ENCODE data around the gene GC. TPM values are rescaled to one million over a fixed set of nuclear protein-coding genes. Genes with fewer than 3 reads are reported as not detected.

Gene GC
- total RNA-seq (2021; fragmentation: NEBNext Ultra II Directional; extraction: Animal tissue kit (Norgen Biotek cat#: 25700)), result 0.34 TPM in 1 of 2 replicates, not detected in the other
- 0.09 and 0.11 TPM in 2 replicates for polyA plus RNA-seq (2011; rRNA removed)
- polyA plus RNA-seq (2011; cell fraction: cytosol; rRNA removed), result 0.16 TPM
- 0.11 TPM for polyA plus RNA-seq (2011; cell fraction: nucleus; rRNA removed)
- polyA plus RNA-seq (2012, experiment 1 of 2), result 0.11 to 0.16 TPM in 2 of 4 replicates, not detected in the others
- not detected for polyA plus RNA-seq (2012, experiment 2 of 2)
- polyA plus RNA-seq (2013, experiment 1 of 2), result 0.39 TPM
- polyA plus RNA-seq (2013, experiment 2 of 2), result 0.44 TPM
- polyA minus RNA-seq (2011; rRNA and poly(A)+ RNA removed), result 0.12 and 0.25 TPM in 2 replicates
- not detected for polyA minus RNA-seq (2011; cell fraction: cytosol; rRNA and poly(A)+ RNA removed)
- polyA minus RNA-seq (2011; cell fraction: nucleus; rRNA and poly(A)+ RNA removed), result not detected
- long read RNA-seq, experiment 1, result 0 reads
- long read RNA-seq, experiment 2, partial matches to known transcripts, result 0 of 1 reads
- long read RNA-seq, experiment 2, other reads (novel, unspliced or antisense), result 1 of 1 reads

DNA sequence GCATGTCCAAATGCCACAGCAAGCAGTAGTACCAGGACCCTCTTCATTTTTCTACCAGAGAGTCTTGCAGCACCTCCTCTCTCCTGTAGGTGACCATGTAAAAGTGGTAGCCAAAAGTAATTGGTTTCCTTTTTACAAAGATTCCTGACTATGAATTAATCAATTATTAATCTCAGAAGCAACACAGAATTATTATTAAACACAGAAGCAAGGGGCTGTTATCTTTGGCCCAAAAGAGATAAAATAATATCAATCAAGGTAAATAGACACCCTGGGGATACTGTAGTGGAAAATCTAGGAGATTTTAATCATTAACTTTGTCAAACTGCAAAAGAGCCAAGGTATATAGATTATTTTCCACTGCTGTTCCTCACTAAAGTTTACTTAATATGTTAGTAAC, at the start of gene GC:
GC (minus strand) TSS at position 108 of the 400 bp plus-strand sequence; CDS start at position 47, 61 bp downstream.
- no peaks in the 10 kb centered on the region for H3K4me1 ChIP-seq (replicated peaks in 1 of 4; ENCODE audit: control insufficient read depth in 3 of 4, insufficient read depth in 4 of 4, low read length in 3 of 4)
- no peaks in the 10 kb centered on the region for H3K9me3 ChIP-seq (ENCODE audit: insufficient read depth in 2 of 2, low read depth in 1 of 2, low read length in 1 of 2)
- no peak within 1 kb of the TSS for H2AFZ ChIP-seq (ENCODE audit: low read length)
- no peak within 1 kb of the TSS for H2BK120ac ChIP-seq (replicated peaks; ENCODE audit: low read depth, low read length)
- no peak within 1 kb of the TSS for H2BK15ac ChIP-seq (ENCODE audit: low read length)
- H3K27ac ChIP-seq (ENCODE audit: low read depth, low read length), result no peak within 1 kb of the TSS
- no peaks in the 10 kb centered on the region for H3K23me2 ChIP-seq (ENCODE audit: low read depth, low read length)
- no peaks in the 10 kb centered on the region for H3K79me1 ChIP-seq (ENCODE audit: low read depth, low read length)
- CTCF ChIA-PET (ENCODE audit: partially characterized antibody), result interaction anchor here (0.7 to 2.3 kb wide), 9 partner anchors 12 to 1149 kb away, joined by 3 to 7 read pairs (median 3); no protein-coding TSS in a partner anchor
- no peaks in the 10 kb centered on the region for H3K79me2 ChIP-seq (ENCODE audit: control insufficient read depth in 1 of 2, insufficient read depth in 2 of 2, low read length in 2 of 2)
- H3K4me3 ChIP-seq (ENCODE audit: extremely low read depth in 1 of 4, insufficient read depth in 2 of 4, low read depth in 3 of 4, low read length in 4 of 4), result no peak within 1 kb of the TSS
- H3K9ac ChIP-seq (replicated peaks in 1 of 4; ENCODE audit: extremely low read depth in 1 of 4, low read depth in 3 of 4, low read length in 3 of 4), result no peak within 1 kb of the TSS
- no peak within 1 kb of the TSS for H3K18ac ChIP-seq (ENCODE audit: extremely low read depth, low read length)
- no peak within 1 kb of the TSS for H2BK5ac ChIP-seq (ENCODE audit: low read depth, low read length)
- no peak within 1 kb of the TSS for H3K14ac ChIP-seq (ENCODE audit: insufficient read length)
- H3K4ac ChIP-seq (replicated peaks; ENCODE audit: insufficient read length, low read depth, low read length), result no peak within 1 kb of the TSS
- no peaks in the 10 kb centered on the region for H3K36me3 ChIP-seq (ENCODE audit: control insufficient read depth in 2 of 4, insufficient read depth in 4 of 4, low read length in 3 of 4)
- DNase-seq (ENCODE audit: low read depth in 1 of 2, low spot score in 2 of 2), result no peak
- H3K23ac ChIP-seq (ENCODE audit: insufficient read length), result no peak within 1 kb of the TSS
- POLR2A ChIA-PET (ENCODE audit: partially characterized antibody), result no interaction called here
- no peak within 1 kb of the TSS for H2AK5ac ChIP-seq (ENCODE audit: low read depth, low read length)
- H3K56ac ChIP-seq (replicated peaks; ENCODE audit: insufficient read length, low read depth, low read length), result no peak within 1 kb of the TSS
- no peak for TF ChIP-seq JUN (IDR thresholded peaks at IDR 0.05; ENCODE audit: low read depth, low read length)
- peak in 1 of 2 experiments; percentile 23; a peak in 1 of 4 replicates for TF ChIP-seq RAD21 (IDR thresholded peaks at IDR 0.05 in 1 of 2, conservative IDR thresholded peaks at IDR 0.05 in 1 of 2; ENCODE audit: low read depth in 2 of 2, low read length in 2 of 2)
- TF ChIP-seq, protein P1, sequence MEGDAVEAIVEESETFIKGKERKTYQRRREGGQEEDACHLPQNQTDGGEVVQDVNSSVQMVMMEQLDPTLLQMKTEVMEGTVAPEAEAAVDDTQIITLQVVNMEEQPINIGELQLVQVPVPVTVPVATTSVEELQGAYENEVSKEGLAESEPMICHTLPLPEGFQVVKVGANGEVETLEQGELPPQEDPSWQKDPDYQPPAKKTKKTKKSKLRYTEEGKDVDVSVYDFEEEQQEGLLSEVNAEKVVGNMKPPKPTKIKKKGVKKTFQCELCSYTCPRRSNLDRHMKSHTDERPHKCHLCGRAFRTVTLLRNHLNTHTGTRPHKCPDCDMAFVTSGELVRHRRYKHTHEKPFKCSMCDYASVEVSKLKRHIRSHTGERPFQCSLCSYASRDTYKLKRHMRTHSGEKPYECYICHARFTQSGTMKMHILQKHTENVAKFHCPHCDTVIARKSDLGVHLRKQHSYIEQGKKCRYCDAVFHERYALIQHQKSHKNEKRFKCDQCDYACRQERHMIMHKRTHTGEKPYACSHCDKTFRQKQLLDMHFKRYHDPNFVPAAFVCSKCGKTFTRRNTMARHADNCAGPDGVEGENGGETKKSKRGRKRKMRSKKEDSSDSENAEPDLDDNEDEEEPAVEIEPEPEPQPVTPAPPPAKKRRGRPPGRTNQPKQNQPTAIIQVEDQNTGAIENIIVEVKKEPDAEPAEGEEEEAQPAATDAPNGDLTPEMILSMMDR (IDR thresholded peaks at IDR 0.05; ENCODE audit: control extremely low read depth in 1 of 3, insufficient read depth in 1 of 3, low read depth in 1 of 3, low read length in 3 of 3), result peak in 1 of 3 experiments; percentile 41; a peak in 1 of 4 replicates
- H4K5ac ChIP-seq (ENCODE audit: insufficient read length, low read depth, low read length), result no peak within 1 kb of the TSS
- no peak within 1 kb of the TSS for H2BK12ac ChIP-seq (ENCODE audit: low read depth, low read length)
- no peaks in the 10 kb centered on the region for H3K27me3 ChIP-seq (replicated peaks in 1 of 4; ENCODE audit: control insufficient read depth in 3 of 4, extremely low read depth in 1 of 4, insufficient read depth in 3 of 4, low read length in 3 of 4)
- no peak for FAIRE-seq
- H3K4me2 ChIP-seq (ENCODE audit: insufficient read depth in 1 of 2, low read depth in 2 of 2, low read length in 2 of 2), result no peak within 1 kb of the TSS
- H4K20me1 ChIP-seq (replicated peaks in 1 of 2; ENCODE audit: control insufficient read depth in 1 of 2, insufficient read depth in 2 of 2, low read length in 2 of 2), result no peaks in the 10 kb centered on the region
- no peak within 1 kb of the TSS for H4K8ac ChIP-seq (ENCODE audit: extremely low read depth, insufficient read depth, low read length)
- no peak within 1 kb of the TSS for H4K91ac ChIP-seq (replicated peaks; ENCODE audit: insufficient read length, low read length)
- no peak within 1 kb of the TSS for H2BK20ac ChIP-seq (ENCODE audit: low read length)

Data from H1 (cell line).